ENCODE measurements around the gene PNPLA8. TPM values are rescaled to one million over a fixed set of nuclear protein-coding genes. Genes with fewer than 3 reads are reported as not detected.
"Not testable (repeated sequence)": the region's sequence is repeated elsewhere in the genome, so short reads cannot be mapped to it uniquely, and the experiment has no call there.

The PNPLA8 gene
- total and polyA plus RNA-seq, 2 donors from 2014 or later: 17.7 to 33.9 TPM

DNA sequence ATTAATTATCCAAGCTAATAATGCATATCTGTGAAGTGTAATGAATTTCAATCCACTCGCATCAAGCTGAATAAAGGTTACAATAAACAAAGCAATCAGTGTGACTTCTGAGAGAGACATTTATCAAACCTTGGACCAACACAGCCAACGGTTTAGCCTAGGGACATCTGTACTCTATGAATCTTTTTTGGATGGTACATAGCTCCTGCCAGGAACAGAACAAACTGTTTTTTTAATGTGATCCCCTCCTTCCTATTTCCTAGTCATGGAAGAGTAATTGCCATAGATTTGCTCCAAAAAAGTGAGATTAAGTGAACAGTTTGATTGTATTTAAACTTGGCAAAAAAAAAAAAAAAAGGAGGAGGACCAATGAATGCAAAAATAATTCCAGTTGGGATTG lies 58.5 kb downstream of the PNPLA8 start:
- no peaks in the 10 kb centered on the region for H3K9me3 ChIP-seq (ENCODE audit: control insufficient read depth in 2 of 3, insufficient read depth in 1 of 3, low read length in 3 of 3)
- intact Hi-C loops (cut with DNase I): loop anchor here (10.0 kb wide), 1 partner anchor 283 kb away; no protein-coding TSS in a partner anchor
- no peaks in the 10 kb centered on the region for H3K36me3 ChIP-seq (ENCODE audit: control insufficient read depth in 2 of 3, insufficient read depth in 3 of 3, low read length in 3 of 3)
- no peak for FAIRE-seq
- H3K4me1 ChIP-seq (ENCODE audit: control insufficient read depth in 2 of 3, insufficient read depth in 2 of 3, low read depth in 1 of 3, low read length in 3 of 3): no peaks in the 10 kb centered on the region
- TF ChIP-seq, protein P1, sequence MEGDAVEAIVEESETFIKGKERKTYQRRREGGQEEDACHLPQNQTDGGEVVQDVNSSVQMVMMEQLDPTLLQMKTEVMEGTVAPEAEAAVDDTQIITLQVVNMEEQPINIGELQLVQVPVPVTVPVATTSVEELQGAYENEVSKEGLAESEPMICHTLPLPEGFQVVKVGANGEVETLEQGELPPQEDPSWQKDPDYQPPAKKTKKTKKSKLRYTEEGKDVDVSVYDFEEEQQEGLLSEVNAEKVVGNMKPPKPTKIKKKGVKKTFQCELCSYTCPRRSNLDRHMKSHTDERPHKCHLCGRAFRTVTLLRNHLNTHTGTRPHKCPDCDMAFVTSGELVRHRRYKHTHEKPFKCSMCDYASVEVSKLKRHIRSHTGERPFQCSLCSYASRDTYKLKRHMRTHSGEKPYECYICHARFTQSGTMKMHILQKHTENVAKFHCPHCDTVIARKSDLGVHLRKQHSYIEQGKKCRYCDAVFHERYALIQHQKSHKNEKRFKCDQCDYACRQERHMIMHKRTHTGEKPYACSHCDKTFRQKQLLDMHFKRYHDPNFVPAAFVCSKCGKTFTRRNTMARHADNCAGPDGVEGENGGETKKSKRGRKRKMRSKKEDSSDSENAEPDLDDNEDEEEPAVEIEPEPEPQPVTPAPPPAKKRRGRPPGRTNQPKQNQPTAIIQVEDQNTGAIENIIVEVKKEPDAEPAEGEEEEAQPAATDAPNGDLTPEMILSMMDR (IDR thresholded peaks at IDR 0.05; ENCODE audit: borderline replicate concordance, extremely low read depth, insufficient read depth): no peak
- no peak overlapping the region for H3K27ac ChIP-seq (ENCODE audit: low read depth in 2 of 2, low read length in 2 of 2)
- H3K9ac ChIP-seq (ENCODE audit: low read length in 3 of 3): no peak overlapping the region
- no peak for DNase-seq
- no peaks in the 10 kb centered on the region for H3K27me3 ChIP-seq (ENCODE audit: control insufficient read depth, insufficient read depth, low read length)
- H3K4me3 ChIP-seq (ENCODE audit: low read length in 3 of 3): no peak overlapping the region

DNA sequence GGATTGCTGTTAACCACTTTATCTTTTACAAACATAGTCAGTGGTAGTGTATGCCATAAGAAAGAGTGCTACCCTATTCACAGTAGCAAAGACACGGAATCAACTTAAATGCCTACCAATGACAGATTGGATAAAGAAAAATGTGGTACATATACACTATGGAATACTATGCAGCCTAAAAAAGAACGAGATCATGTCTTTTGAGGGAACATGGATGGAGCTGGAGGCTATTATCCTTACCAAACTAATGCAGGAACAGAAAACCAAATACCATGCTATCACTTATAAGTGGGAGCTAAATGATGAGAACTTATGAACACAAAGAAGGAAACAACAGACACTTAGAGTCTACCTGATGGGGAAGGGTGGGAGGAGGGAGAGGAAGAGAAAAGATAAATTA lies 59.6 kb downstream of the PNPLA8 start:
- not testable (repeated sequence) for H3K27ac ChIP-seq (ENCODE audit: low read depth in 2 of 2, low read length in 2 of 2); DNase-seq; H3K27me3 ChIP-seq (ENCODE audit: control insufficient read depth, insufficient read depth, low read length); H3K4me1 ChIP-seq (ENCODE audit: control insufficient read depth in 2 of 3, insufficient read depth in 2 of 3, low read depth in 1 of 3, low read length in 3 of 3); H3K36me3 ChIP-seq (ENCODE audit: control insufficient read depth in 2 of 3, insufficient read depth in 3 of 3, low read length in 3 of 3); H3K4me3 ChIP-seq (ENCODE audit: low read length in 3 of 3); FAIRE-seq; H3K9ac ChIP-seq (ENCODE audit: low read length in 3 of 3); H3K9me3 ChIP-seq (ENCODE audit: control insufficient read depth in 2 of 3, insufficient read depth in 1 of 3, low read length in 3 of 3)
- intact Hi-C loops (cut with DNase I): loop anchor here (10.0 kb wide), 1 partner anchor 282 kb away; no protein-coding TSS in a partner anchor

DNA sequence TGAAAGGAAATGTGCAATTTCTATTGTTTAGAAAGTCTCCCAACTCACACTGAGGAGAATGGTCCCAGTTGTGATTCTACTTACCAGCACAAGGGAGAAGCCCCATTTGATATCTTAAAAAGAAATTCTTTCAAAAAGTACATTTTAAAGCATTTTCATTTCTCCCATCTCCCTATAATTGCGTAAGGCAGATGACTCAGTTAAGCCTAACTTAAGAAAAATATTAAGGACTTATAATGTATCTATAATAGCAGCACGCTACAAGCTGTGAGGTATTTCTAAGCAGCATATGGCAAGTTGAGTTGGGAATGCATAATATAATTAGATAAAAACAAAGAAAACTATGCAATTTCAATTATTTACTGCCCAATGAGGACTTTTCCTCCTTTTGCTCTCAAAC lies 61.2 kb downstream of the PNPLA8 start:
- DNase-seq (no peak), FAIRE-seq (no peak)
- intact Hi-C loops (cut with DNase I): loop anchor here (10.0 kb wide), 1 partner anchor 280 kb away; no protein-coding TSS in a partner anchor
- TF ChIP-seq, protein P1 (IDR thresholded peaks at IDR 0.05; ENCODE audit: borderline replicate concordance, extremely low read depth, insufficient read depth): no peak
- H3K4me3 ChIP-seq (ENCODE audit: low read length in 3 of 3): no peak overlapping the region
- H3K27me3 ChIP-seq (ENCODE audit: control insufficient read depth, insufficient read depth, low read length): no peaks in the 10 kb centered on the region
- H3K36me3 ChIP-seq (ENCODE audit: control insufficient read depth in 2 of 3, insufficient read depth in 3 of 3, low read length in 3 of 3): no peaks in the 10 kb centered on the region
- H3K9ac ChIP-seq (ENCODE audit: low read length in 3 of 3): no peak overlapping the region
- H3K4me1 ChIP-seq (ENCODE audit: control insufficient read depth in 2 of 3, insufficient read depth in 2 of 3, low read depth in 1 of 3, low read length in 3 of 3): peaks cover 0 to 3% (median 0%) of the 10 kb centered on the region in 3 donors
- H3K27ac ChIP-seq (ENCODE audit: low read depth in 2 of 2, low read length in 2 of 2): no peak overlapping the region
- H3K9me3 ChIP-seq (ENCODE audit: control insufficient read depth in 2 of 3, insufficient read depth in 1 of 3, low read length in 3 of 3): no peaks in the 10 kb centered on the region

DNA sequence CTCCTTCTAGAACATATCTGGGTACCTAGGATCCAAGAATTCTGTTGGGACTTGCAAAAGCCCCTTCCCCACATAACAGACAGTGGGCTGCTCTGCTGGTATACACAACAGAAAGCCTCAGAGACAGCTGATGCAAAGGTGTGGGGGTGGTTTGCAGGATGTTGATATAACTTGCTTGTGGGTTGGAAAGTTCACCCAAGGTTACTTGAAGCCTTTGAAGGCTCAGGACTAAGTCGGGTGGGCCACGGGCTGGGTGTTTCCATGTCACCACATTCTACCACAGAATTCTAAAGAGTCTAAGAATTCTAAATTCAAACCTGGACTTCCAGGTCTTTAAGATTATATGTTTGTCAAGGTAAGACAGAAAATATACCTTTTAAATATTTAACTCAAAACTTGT lies 62.3 kb downstream of the PNPLA8 start:
- Histone ChIP-seq H3K27me3 (ENCODE audit: control insufficient read depth, insufficient read depth, low read length) (no peaks in the 10 kb centered on the region), H3K27ac (ENCODE audit: low read depth in 2 of 2, low read length in 2 of 2) (no peak overlapping the region), H3K36me3 (ENCODE audit: control insufficient read depth in 2 of 3, insufficient read depth in 3 of 3, low read length in 3 of 3) (no peaks in the 10 kb centered on the region), H3K4me1 (ENCODE audit: control insufficient read depth in 2 of 3, insufficient read depth in 2 of 3, low read depth in 1 of 3, low read length in 3 of 3) (peaks cover 0 to 3% (median 0%) of the 10 kb centered on the region in 3 donors), H3K9ac (ENCODE audit: low read length in 3 of 3) (no peak overlapping the region), H3K4me3 (ENCODE audit: low read length in 3 of 3) (no peak overlapping the region), H3K9me3 (ENCODE audit: control insufficient read depth in 2 of 3, insufficient read depth in 1 of 3, low read length in 3 of 3) (no peaks in the 10 kb centered on the region)
- TF ChIP-seq, protein P1 (IDR thresholded peaks at IDR 0.05; ENCODE audit: borderline replicate concordance, extremely low read depth, insufficient read depth): no peak
- FAIRE-seq: no peak
- intact Hi-C loops (cut with DNase I): loop anchor here (10.0 kb wide), 1 partner anchor 279 kb away; no protein-coding TSS in a partner anchor
- no peak for DNase-seq

All from kidney (tissue), 14 donors.